ENCODE measurements around the gene GRAMD1B.

GRCh38 chr11:123494195-123495050, 64.4 kb downstream of the GRAMD1B start:
- no peak for TF ChIP-seq CTCF (conservative IDR thresholded peaks at IDR 0.05)
- no peak for TF ChIP-seq EZH2 (IDR thresholded peaks at IDR 0.05; ENCODE audit: low read depth)
